ENCODE measurements around the gene SGMS1.
"Not testable (repeated sequence)": the region's sequence is repeated elsewhere in the genome, so short reads cannot be mapped to it uniquely, and the experiment has no call there.

Gene SGMS1

GRCh38 chr10:50452603-50453002 is 171.2 kb downstream of the SGMS1 start:
- DNase-seq, result no peak

GRCh38 chr10:50447691-50448090 is 176.1 kb downstream of the SGMS1 start:
- DNase-seq, result no peak

DNA sequence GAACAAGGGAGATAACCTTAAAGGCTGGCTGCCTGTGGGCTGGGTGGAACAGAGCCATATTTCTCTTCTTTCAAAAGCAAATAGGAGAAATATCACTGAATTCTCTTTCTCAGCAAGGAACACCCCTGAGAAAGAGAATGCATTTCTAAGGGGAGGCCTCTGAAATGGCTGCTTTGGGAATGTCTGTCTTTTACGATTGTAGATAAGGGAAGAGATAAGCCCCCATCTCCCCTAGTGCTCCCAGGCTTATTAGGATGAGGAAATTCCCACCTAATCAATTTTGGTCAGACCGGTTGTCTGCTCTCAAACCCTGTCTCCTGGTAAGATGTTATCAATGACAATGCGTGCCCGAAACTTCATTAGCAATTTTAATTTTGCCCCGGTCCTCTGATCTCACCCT is 178.0 kb downstream of the SGMS1 start:
- DNase-seq, result not testable (repeated sequence)

DNA sequence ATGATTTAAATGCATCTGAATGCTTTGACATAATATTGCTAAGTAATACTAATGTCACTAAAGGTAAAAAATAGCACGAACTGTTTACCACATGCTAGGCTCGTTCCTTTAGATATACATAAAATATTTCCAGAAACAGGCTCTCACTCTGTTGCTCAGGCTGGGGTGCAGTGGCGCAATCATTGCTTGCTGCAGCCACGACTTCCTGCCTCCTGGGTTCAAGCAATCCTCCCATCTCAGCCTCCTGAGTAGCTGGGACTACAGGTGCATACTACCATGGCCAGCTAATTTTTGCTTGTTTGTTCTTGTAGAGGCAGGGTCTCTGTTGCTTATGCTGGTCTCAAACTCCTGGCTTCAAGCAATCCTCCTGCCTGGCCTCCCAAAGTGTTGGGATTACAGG is 183.3 kb downstream of the SGMS1 start:
- no peak for DNase-seq

DNA sequence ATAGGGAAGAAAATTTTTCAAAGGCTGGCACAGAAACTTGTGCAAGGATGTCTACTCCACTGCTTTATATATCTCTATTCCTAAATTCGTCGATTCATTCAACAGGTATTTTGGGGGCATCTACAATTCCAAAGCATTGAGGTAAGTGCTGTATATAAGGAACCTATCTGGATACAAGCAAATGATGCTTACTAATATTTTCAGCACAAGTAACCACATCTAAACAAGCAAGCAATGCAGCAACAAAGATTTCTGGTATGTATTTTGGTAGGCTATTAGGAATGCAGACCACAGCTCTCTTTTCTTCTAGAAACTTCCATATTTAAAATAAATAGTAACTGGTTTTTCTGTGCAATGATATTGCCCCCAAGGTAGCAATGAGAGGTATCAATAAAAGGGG is 183.9 kb downstream of the SGMS1 start:
- no peak for DNase-seq

GRCh38 chr10:50439187-50439586 is 184.6 kb downstream of the SGMS1 start:
- no peak for DNase-seq

DNA sequence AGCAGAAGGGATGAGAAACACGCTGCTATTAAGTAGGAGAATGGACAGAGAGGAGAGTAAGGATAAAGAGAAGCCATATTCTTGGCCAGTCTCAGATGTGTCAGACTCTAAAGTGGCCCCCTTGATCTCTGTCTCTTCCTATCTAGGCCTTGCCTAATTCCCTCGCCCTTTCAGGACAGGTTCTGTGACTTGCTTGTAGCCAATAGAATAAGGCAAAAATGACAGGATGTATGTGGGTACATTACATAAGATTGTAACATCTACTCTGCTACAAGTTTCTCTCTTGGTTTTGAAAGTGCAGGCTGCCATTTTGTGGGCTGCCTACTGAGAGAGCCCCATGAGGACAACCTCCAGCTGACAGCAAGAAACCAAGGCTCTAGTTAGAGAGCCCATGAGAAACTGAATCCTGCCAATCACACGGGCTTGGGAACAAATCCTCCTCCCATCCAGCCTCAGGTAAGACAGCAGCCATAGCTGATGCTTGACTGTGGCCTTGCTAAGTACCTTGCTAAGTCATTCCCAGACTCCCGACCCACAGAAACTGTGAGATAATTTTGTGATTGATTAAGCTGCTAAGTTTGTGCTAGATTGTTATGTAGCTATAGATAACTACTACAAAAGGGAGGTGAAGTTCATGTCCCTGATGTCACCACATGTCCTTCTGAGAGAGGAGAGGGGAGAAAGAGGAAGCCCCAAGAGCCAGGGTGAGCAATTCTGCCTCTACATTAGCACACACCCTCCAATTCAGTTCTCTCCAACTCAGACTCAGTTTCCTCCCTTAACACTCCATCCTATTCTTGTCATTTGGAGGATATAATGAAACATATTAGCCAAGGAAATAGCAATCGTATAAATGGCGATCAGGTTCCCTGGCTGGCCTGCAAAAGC is 185.5 kb downstream of the SGMS1 start:
- DNase-seq, result no peak

DNA sequence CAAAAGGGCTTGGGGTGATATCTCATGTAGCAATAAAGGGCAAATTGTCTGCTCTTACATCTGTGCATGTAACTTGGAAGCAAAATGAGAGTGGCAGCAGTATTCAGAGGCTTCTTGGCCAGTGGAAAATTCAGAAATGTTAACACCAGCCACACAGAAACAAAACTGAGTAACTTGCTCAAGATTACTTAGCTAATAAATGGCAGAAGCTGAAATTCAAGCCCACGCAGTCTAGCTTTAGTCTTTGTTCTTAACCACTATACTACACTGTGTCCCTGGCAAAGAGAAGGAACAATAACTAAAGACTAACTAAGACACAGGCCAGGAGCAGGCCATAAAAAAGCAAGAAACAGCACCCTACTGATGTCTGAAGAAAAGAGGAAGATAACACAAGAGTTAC is 186.5 kb downstream of the SGMS1 start:
- DNase-seq, result no peak

DNA sequence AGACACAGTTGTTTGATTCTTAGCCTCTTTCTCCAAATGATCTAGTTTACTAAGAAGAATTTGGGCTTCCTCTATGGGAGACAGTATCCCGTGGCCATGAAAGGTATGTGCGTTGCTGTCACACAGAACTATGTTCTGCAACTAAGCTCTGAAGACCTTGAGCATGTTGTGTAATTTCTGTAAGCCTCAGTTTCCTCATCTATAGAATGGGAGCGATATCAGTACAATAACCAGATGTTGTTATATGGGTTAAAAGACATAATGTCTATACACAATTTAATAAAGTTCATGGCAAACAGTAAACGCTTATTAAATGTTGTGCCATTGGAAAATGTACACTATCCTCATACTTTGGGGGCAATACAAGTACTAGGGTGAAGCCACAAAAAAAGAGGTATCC is 187.0 kb downstream of the SGMS1 start:
- DNase-seq, result no peak

DNA sequence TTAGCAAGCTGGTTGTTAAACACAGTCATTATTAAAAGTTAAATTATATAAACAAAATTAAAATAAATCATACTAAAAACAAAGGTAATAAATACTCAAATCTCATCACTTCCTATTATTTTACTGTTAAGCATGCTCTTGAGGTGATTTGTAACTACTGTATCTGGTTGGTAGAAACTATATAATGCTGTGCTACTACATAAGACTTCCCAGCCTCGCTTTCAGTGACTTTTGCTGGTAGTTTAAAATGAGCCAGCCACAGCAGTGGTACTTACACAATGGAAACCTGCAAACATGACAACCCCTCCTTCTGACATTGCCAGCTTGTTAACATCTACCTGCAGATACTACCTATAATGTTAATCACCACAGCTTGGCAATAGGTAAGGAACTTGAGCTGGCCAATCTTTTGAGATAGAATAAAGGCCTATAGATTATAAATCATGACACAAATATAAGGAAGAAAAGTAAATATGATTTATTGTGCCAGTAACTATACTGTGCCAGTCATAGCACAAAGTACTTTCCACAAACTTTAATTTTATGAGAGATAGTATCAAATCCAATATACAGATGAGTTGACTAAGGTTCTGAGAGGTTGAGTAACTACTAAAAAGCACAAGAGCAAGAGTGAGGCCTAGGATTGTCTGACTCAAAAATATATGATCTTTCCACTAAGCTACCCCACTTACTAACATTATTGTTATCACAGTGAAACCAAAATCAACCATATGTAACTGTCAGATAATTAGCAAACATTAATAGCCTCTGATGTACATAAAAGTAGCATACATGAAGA is 191.3 kb downstream of the SGMS1 start:
- no peak for DNase-seq

GRCh38 chr10:50431791-50432190 is 192.0 kb downstream of the SGMS1 start:
- DNase-seq, result no peak

DNA sequence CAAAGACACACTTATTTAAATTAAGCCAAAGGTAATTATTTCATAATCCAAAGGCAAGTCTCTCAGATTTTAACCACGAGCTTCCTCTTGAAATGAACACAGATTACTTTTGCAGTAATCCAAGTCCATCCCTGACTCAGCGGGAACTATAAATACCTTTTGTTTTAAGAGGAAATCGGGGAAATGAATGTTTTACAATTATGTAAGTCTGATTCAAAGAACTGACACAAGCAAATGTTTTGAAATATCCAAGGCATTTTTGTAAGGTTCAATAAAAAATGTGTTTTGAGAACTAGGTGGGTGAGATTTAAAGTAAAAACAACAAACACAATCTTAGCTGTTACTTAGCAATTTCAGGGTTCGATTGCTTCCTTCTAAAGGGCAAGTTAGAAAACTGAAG is 192.6 kb downstream of the SGMS1 start:
- DNase-seq, result no peak

- no peak for DNase-seq
Observed at GRCh38 chr10:50426485-50426884, 197.3 kb downstream of the SGMS1 start.

DNA sequence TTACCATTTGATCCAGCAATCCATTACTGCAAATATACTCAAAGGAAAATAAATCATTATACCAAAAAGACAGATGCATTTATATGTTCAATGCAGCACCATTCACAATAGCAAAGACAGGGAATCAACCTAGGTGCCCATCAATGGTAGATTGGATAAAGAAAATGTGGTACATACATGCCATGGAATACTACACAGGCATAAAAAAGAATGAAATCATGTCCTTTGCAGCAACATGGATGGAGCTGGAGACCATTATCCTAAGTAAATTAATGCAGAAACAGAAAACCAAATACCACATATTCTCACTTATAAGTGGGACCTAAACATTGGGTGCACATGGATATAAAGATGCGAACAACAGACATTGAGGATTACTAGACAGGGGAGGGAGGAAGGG is 198.5 kb downstream of the SGMS1 start:
- not testable (repeated sequence) for DNase-seq

GRCh38 chr10:50423448-50423847 is 200.3 kb downstream of the SGMS1 start:
- no peak for DNase-seq

DNA sequence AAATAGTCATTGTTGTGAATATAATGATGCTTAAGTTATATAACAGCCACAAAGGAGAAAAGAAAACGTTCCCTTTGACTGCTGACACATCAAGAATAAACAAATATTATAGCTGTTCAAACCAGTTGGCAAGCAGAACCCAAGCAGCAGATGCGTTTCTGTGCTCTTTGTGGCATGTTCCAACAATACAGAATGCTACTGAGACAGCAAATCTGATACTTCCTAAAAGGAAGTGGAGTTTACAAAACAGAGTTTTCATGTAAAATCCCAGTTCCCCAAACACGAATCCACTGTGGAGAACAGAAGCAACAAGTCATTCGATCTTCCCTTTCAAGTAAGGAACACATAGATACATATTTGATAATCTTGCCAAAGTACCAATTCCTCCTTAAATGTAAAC is 201.5 kb downstream of the SGMS1 start:
- no peak for DNase-seq

GRCh38 chr10:50421026-50421719 is 202.6 kb downstream of the SGMS1 start:
- DNase-seq, result peak; percentile 37

DNA sequence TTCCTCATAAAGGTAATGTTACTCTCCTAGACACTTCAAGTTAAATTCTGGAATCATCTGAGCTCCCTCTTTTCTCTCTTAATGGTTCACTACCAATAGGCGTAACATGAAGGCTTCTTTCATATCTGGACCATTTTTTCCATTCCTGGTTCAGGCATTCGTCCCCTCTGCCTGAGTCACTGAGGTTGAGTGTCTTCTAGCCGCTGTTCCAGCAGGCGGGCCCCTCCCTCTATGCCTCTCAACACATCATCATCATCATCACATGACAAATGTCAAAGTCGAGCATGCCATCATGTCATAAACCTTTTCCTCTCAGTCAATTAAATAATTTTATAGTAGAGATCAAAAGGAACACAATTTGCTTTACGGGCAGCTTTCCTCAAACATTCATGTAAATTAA is 203.6 kb downstream of the SGMS1 start:
- DNase-seq, result no peak

DNA sequence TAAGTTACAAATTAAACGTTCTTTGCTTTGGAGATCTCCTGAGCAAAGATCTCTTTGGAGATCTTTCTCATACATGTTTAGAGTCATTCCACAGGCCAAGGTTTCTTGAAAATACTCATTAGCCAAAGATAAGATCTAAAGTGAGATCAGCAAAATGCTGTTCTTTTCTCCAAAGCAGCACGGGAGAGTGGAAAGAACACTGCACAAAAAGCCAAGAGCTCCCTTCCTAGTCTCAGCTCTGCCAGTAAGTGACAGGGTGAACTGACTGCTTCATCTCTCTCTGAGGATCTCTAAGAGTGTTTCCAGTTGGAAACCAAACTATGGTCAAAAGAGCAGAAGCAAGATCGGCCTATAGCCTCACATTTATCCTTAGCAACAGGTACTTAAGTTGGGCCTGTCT is 204.0 kb downstream of the SGMS1 start:
- no peak for DNase-seq

GRCh38 chr10:50419091-50419490 is 204.7 kb downstream of the SGMS1 start:
- DNase-seq, result no peak

- peak; percentile 66 for DNase-seq
Observed at GRCh38 chr10:50417886-50418830, 205.6 kb downstream of the SGMS1 start.

- no peak for DNase-seq
Observed at GRCh38 chr10:50417486-50417885, 206.3 kb downstream of the SGMS1 start.
